ENCODE data around the gene FGF8. TPM values are rescaled to one million over a fixed set of nuclear protein-coding genes. Genes with fewer than 3 reads are reported as not detected.

The FGF8 gene
- total and polyA plus RNA-seq, 4 experiments from 2014 or later, result not detected

Other genes with a start within 250 kb of the FGF8 start
- 10 to 100 TPM; 57.0 to 59.3 TPM for gene POLL, start 187.9 kb downstream of the FGF8 start, total RNA-seq
- 10 to 100 TPM in 1 of 2 donors, 1 to 10 TPM in 1; 9.2 to 13.0 TPM for gene POLL, start 187.9 kb downstream of the FGF8 start, polyA plus RNA-seq
- gene DPCD, start 187.8 kb downstream of the FGF8 start, total RNA-seq, result 1 to 10 TPM; 1.0 to 1.2 TPM
- gene DPCD, start 187.8 kb downstream of the FGF8 start, polyA plus RNA-seq, result 1 to 10 TPM; 1.4 to 1.9 TPM
- 10 to 100 TPM; 84.9 to 96.6 TPM for gene FBXW4, start 80.9 kb downstream of the FGF8 start, total RNA-seq
- 1 to 10 TPM; 5.1 to 8.5 TPM for gene FBXW4, start 80.9 kb downstream of the FGF8 start, polyA plus RNA-seq
- 10 to 100 TPM; 11.1 to 12.4 TPM for gene NPM3, start 7.3 kb upstream of the FGF8 start, total RNA-seq
- gene NPM3, start 7.3 kb upstream of the FGF8 start, polyA plus RNA-seq, result 1 to 10 TPM; 5.3 to 6.8 TPM
- 100 to 1,000 TPM; 307 to 325 TPM for gene OGA, start 42.3 kb upstream of the FGF8 start, total RNA-seq
- 10 to 100 TPM; 26.6 to 49.2 TPM for gene OGA, start 42.3 kb upstream of the FGF8 start, polyA plus RNA-seq
- gene KCNIP2, start 67.7 kb upstream of the FGF8 start, total RNA-seq, result 1 to 10 TPM; 3.4 to 4.3 TPM
- gene KCNIP2, start 67.7 kb upstream of the FGF8 start, polyA plus RNA-seq, result 1 to 10 TPM in 1 of 2 donors, under 1 TPM in 1; 0.79 to 1.2 TPM